ENCODE data around the gene MAMSTR. TPM values are rescaled to one million over a fixed set of nuclear protein-coding genes. Genes with fewer than 3 reads are reported as not detected.
A peak's percentile ranks its signal among the peaks of the same experiment; 100 is the strongest.

MAMSTR gene
- total and polyA plus RNA-seq, 9 of the 15 experiments (the other 6 are each of a cell fraction or from before 2014, with no cell fraction given): 0.08 to 1.00 (median 0.40) TPM; not detected in 1

- no peak for ATAC-seq
- in situ Hi-C loops (cut with MboI): no loop called here
- Histone ChIP-seq H3K79me2 (ENCODE audit: control insufficient read depth, insufficient read depth, low read length) (no peaks in the 10 kb centered on the region), H3K27ac (ENCODE audit: extremely low read depth, low read depth, low read length) (no peak overlapping the region), H3K9me3 (replicated peaks; ENCODE audit: control insufficient read depth, insufficient read depth, low read depth, low read length) (no peaks in the 10 kb centered on the region), H3K4me2 (ENCODE audit: insufficient read depth, low read length) (no peak overlapping the region), H3K36me3 (ENCODE audit: control insufficient read depth, insufficient read depth, low read length) (no peaks in the 10 kb centered on the region), H3K9ac (ENCODE audit: insufficient read depth in 1 of 2, low read depth in 2 of 2, low read length in 2 of 2) (peak overlapping the region in 1 of 2 experiments; percentile 72; a peak in 2 of 4 replicates), H3K4me3 (no peak overlapping the region), H3K4me1 (replicated peaks in 1 of 2; ENCODE audit: control insufficient read depth in 2 of 2, insufficient read depth in 2 of 2, low read length in 2 of 2) (peaks cover 22 to 55% of the 10 kb centered on the region in 2 experiments), H3K9me1 (ENCODE audit: control insufficient read depth, insufficient read depth, low read length) (no peaks in the 10 kb centered on the region), H4K20me1 (replicated peaks; ENCODE audit: control insufficient read depth, insufficient read depth, low read length) (no peaks in the 10 kb centered on the region), H2AFZ (ENCODE audit: low read depth, low read length) (peak overlapping the region; percentile 64), H3K27me3 (ENCODE audit: control insufficient read depth in 2 of 2, insufficient read depth in 2 of 2, low read length in 2 of 2) (no peaks in the 10 kb centered on the region)
- WGBS (ENCODE audit: insufficient coverage, low coverage, missing lambda C conversion rate): 71% methylated on average over 33 of the region's 45 CpGs
- no peak for DNase-seq (ENCODE audit: extremely low read depth in 1 of 4, low spot score in 3 of 4)
- no TSS peak for BruUV-seq (replicated peaks)
- ChIA-PET POLR2A (interaction anchor here (0.6 to 1.1 kb wide), 3 partner anchors 44 to 313 kb away, joined by 3 to 4 read pairs (median 3); partner anchors contain the start of genes BCAT2 and RUVBL2), CTCF (ENCODE audit: low intra/inter-chr PET ratio) (no interaction called here)
- no peak for FAIRE-seq
- intact Hi-C loops (cut with micrococcal nuclease): no loop called here
- TF ChIP-seq SMAD1 (IDR thresholded peaks at IDR 0.05; ENCODE audit: low read depth, low read length, partially characterized antibody): no peak
- TF ChIP-seq HEY1 (CRISPR knock-in tag; IDR thresholded peaks at IDR 0.05; ENCODE audit: borderline replicate concordance): no peak
- no peak for TF ChIP-seq MYBL2 (IDR thresholded peaks at IDR 0.05; ENCODE audit: low read depth)
- 0 out of 2 replicates have a peak, but pooled peaks have one; percentile 1 for TF ChIP-seq MYBL2 (CRISPR knock-in tag; IDR thresholded peaks at IDR 0.05; ENCODE audit: borderline replicate concordance)
- TF ChIP-seq BCLAF1 (IDR thresholded peaks at IDR 0.05; ENCODE audit: borderline replicate concordance in 1 of 2, control insufficient read depth in 1 of 2, low read depth in 2 of 2, low read length in 1 of 2): no peak
- no peak for TF ChIP-seq ZFP1 (CRISPR knock-in tag; IDR thresholded peaks at IDR 0.05)
- no peak for TF ChIP-seq CBX8 (IDR thresholded peaks at IDR 0.05; ENCODE audit: borderline replicate concordance, extremely low read depth, low read depth, low read length, poor library complexity, severe bottlenecking)
- TF ChIP-seq, protein P1, sequence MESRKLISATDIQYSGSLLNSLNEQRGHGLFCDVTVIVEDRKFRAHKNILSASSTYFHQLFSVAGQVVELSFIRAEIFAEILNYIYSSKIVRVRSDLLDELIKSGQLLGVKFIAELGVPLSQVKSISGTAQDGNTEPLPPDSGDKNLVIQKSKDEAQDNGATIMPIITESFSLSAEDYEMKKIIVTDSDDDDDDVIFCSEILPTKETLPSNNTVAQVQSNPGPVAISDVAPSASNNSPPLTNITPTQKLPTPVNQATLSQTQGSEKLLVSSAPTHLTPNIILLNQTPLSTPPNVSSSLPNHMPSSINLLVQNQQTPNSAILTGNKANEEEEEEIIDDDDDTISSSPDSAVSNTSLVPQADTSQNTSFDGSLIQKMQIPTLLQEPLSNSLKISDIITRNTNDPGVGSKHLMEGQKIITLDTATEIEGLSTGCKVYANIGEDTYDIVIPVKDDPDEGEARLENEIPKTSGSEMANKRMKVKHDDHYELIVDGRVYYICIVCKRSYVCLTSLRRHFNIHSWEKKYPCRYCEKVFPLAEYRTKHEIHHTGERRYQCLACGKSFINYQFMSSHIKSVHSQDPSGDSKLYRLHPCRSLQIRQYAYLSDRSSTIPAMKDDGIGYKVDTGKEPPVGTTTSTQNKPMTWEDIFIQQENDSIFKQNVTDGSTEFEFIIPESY (CRISPR knock-in tag; IDR thresholded peaks at IDR 0.05): peak; percentile 92
- no peak for TF ChIP-seq ZSCAN32 (CRISPR knock-in tag; IDR thresholded peaks at IDR 0.05)
- TF ChIP-seq RBM15 (IDR thresholded peaks at IDR 0.05; ENCODE audit: insufficient read depth, low read length): no peak
- TF ChIP-seq RBBP5 (IDR thresholded peaks at IDR 0.05; ENCODE audit: borderline replicate concordance, insufficient read depth, low read length, poor library complexity, severe bottlenecking): peak; percentile 49
- TF ChIP-seq TBP (optimal IDR thresholded peaks at IDR 0.05; ENCODE audit: low read depth, low read length): no peak
- no peak for TF ChIP-seq PHF21A (IDR thresholded peaks at IDR 0.05; ENCODE audit: borderline replicate concordance, low read depth)
- no peak for TF ChIP-seq ETV1 (tag; conservative IDR thresholded peaks at IDR 0.05; ENCODE audit: low read depth)
- no peak for TF ChIP-seq ZNF79 (CRISPR knock-in tag; IDR thresholded peaks at IDR 0.05; ENCODE audit: low read depth)
- no peak for TF ChIP-seq PURB (CRISPR knock-in tag; IDR thresholded peaks at IDR 0.05; ENCODE audit: low read depth)
Observed at GRCh38 chr19:48680436-48681126, 38.9 kb downstream of the MAMSTR start.

Data from K562 (cell line).